IMR-90 (cell line): ENCODE results near the gene STX4. TPM values are rescaled to one million over a fixed set of nuclear protein-coding genes. Genes with fewer than 3 reads are reported as not detected.

ENCODE experiments used
- ATAC-seq: fragments of 200-7000 bp; cut with Tn5 transposase; 2 replicates; pipeline ENCODE4 v1.9.1; 2020; ENCODE audit warnings: low read depth, mild to moderate bottlenecking, moderate library complexity
- BruUV-seq: library from RNA; stranded (reverse); fragments of 400-500 nt; replicated peaks from 2 replicates; lab custom pipeline; 2021; lab: Mats Ljungman, UMichigan
- CTCF ChIA-PET: fragments of 300-600 bp; formaldehyde crosslinking; extraction: SDS; loops from one replicate; lab custom pipeline; 2021; ENCODE audit warnings: antibody characterized with exemption; lab: Yijun Ruan, JAX
- POLR2A ChIA-PET: fragments of 300-600 bp; sonication (Branson Sonifier 250); formaldehyde crosslinking; loops from one replicate; lab custom pipeline; 2022; ENCODE audit warnings: antibody characterized with exemption; ENCODE audit not compliant: unreplicated experiment; lab: Charles Lee
- DNase-seq: peaks from one replicate; pipeline ENCODE4 v3.0.0; 2013
- H2AFZ ChIP-seq: replicated peaks from 2 replicates; pipeline ENCODE3; 2013; ENCODE audit warnings: low read length, mild to moderate bottlenecking; ENCODE audit not compliant: poor library complexity
- H2AK5ac ChIP-seq: 2 replicates; pipeline ENCODE4 v1.6.1; 2013; ENCODE audit warnings: low read depth, low read length, inconsistent platforms
- H2AK9ac ChIP-seq: replicated peaks from 2 replicates; pipeline ENCODE3; 2013; ENCODE audit warnings: mild to moderate bottlenecking, low read depth, low read length, moderate library complexity; ENCODE audit not compliant: poor library complexity
- H2BK120ac ChIP-seq: 2 replicates; pipeline ENCODE4 v1.6.1; 2013; ENCODE audit warnings: low read depth, low read length, inconsistent platforms
- H2BK15ac ChIP-seq: 3 replicates; pipeline ENCODE4 v1.6.1; 2013; ENCODE audit warnings: low read depth, low read length, inconsistent platforms
- H2BK20ac ChIP-seq: 2 replicates; pipeline ENCODE4 v1.6.1; 2013; ENCODE audit warnings: low read depth, mild to moderate bottlenecking, inconsistent platforms, low read length, moderate library complexity
- H2BK5ac ChIP-seq: 2 replicates; pipeline ENCODE4 v1.6.1; 2013; ENCODE audit warnings: mild to moderate bottlenecking, low read depth, low read length, inconsistent platforms; ENCODE audit not compliant: poor library complexity, severe bottlenecking
- H3K14ac ChIP-seq: replicated peaks from 2 replicates; pipeline ENCODE4 v1.6.1; 2013; ENCODE audit warnings: low read depth, low read length, inconsistent platforms
- H3K18ac ChIP-seq: 2 replicates; pipeline ENCODE4 v1.6.1; 2013; ENCODE audit warnings: low read depth, low read length, control low read depth
- H3K23ac ChIP-seq: 2 replicates; pipeline ENCODE4 v1.6.1; 2013; ENCODE audit warnings: low read depth, low read length, inconsistent platforms
- H3K27ac ChIP-seq: 2 replicates; pipeline ENCODE4 v1.5.1; 2013; ENCODE audit warnings: mild to moderate bottlenecking, control low read depth, low read length; ENCODE audit not compliant: insufficient read depth
- H3K27me3 ChIP-seq: 2 replicates; pipeline ENCODE4 v1.6.1; 2013; ENCODE audit warnings: low read length; ENCODE audit not compliant: control insufficient read depth, insufficient read depth
- H3K36me3 ChIP-seq: 2 replicates; pipeline ENCODE4 v1.6.1; 2013; ENCODE audit warnings: low read length, mixed read lengths; ENCODE audit not compliant: control insufficient read depth, insufficient read depth
- H3K4ac ChIP-seq: 2 replicates; pipeline ENCODE4 v1.6.1; 2013; ENCODE audit warnings: low read depth, low read length, inconsistent platforms
- H3K4me1 ChIP-seq: 2 replicates; pipeline ENCODE4 v1.6.1; 2013; ENCODE audit warnings: low read length, mixed read lengths; ENCODE audit not compliant: control insufficient read depth, insufficient read depth
- H3K4me2 ChIP-seq: 2 replicates; pipeline ENCODE4 v1.6.1; 2013; ENCODE audit warnings: low read depth, mild to moderate bottlenecking, control low read depth, low read length, moderate library complexity
- H3K4me3 ChIP-seq: 2 replicates; pipeline ENCODE4 v1.5.1; 2013; ENCODE audit warnings: low read depth, mild to moderate bottlenecking, control low read depth, low read length, moderate library complexity; ENCODE audit not compliant: insufficient read depth
- H3K56ac ChIP-seq: 2 replicates; pipeline ENCODE4 v1.6.1; 2013; ENCODE audit warnings: low read length, inconsistent platforms; ENCODE audit not compliant: insufficient read depth; ENCODE audit errors: extremely low read depth
- H3K79me1 ChIP-seq, 2 experiments: 2 replicates each; pipeline ENCODE4 v1.6.1; 2013; ENCODE audit warnings: low read length in 2 of 2, inconsistent platforms in 1 of 2, low read depth in 1 of 2
- H3K9ac ChIP-seq: 2 replicates; pipeline ENCODE4 v1.6.1; 2013; ENCODE audit warnings: low read depth, low read length, control low read depth
- H3K9me1 ChIP-seq: 2 replicates; pipeline ENCODE4 v1.6.1; 2013; ENCODE audit warnings: low read length, inconsistent platforms; ENCODE audit not compliant: insufficient read depth
- H3K9me3 ChIP-seq: 2 replicates; pipeline ENCODE4 v1.6.1; 2013; ENCODE audit warnings: low read length; ENCODE audit not compliant: control insufficient read depth, insufficient read depth
- H4K20me1 ChIP-seq: 2 replicates; pipeline ENCODE4 v1.6.1; 2013; ENCODE audit warnings: low read length, inconsistent platforms; ENCODE audit not compliant: insufficient read depth
- H4K5ac ChIP-seq: 2 replicates; pipeline ENCODE4 v1.6.1; 2013; ENCODE audit warnings: mild to moderate bottlenecking, low read depth, low read length, control low read depth
- H4K8ac ChIP-seq, 2 experiments: 2 replicates each; pipeline ENCODE4 v1.6.1; 2013; ENCODE audit warnings: low read depth in 2 of 2, low read length in 2 of 2, control low read depth in 1 of 2, inconsistent platforms in 1 of 2
- H4K91ac ChIP-seq: 2 replicates; pipeline ENCODE4 v1.6.1; 2013; ENCODE audit warnings: low read depth, low read length, inconsistent platforms; ENCODE audit not compliant: insufficient read depth
- BHLHE40 ChIP-seq: fragments of 150-350 bp; IDR thresholded peaks from 2 replicates; pipeline ENCODE4 v1.6.1; 2016; ENCODE audit warnings: mild to moderate bottlenecking, low read depth, low read length
- CTCF ChIP-seq: conservative IDR thresholded peaks from 2 replicates; pipeline ENCODE4 v1.5.1; 2012; ENCODE audit warnings: mild to moderate bottlenecking, low read depth, low read length, improper control_type of control experiment
- ELK1 ChIP-seq: fragments of 150-350 bp; IDR thresholded peaks from 2 replicates; pipeline ENCODE4 v1.6.1; 2016; ENCODE audit warnings: low read depth, mild to moderate bottlenecking, low read length, moderate library complexity, borderline replicate concordance
- FOS ChIP-seq: fragments of 150-350 bp; IDR thresholded peaks from 2 replicates; pipeline ENCODE4 v1.6.1; 2016; ENCODE audit warnings: low read depth, low read length
- MAFK ChIP-seq: IDR thresholded peaks from 2 replicates; pipeline ENCODE4 v1.6.1; 2012; ENCODE audit warnings: low read depth, low read length, improper control_type of control experiment
- MAZ ChIP-seq: IDR thresholded peaks from 2 replicates; pipeline ENCODE4 v1.6.1; 2012; ENCODE audit warnings: low read depth, mild to moderate bottlenecking, low read length, improper control_type of control experiment, moderate library complexity, borderline replicate concordance
- MXI1 ChIP-seq: IDR thresholded peaks from 2 replicates; pipeline ENCODE4 v1.6.1; 2012; ENCODE audit warnings: low read depth, mild to moderate bottlenecking, low read length, moderate library complexity, borderline replicate concordance
- SMC3 ChIP-seq: fragments of 150-350 bp; IDR thresholded peaks from 2 replicates; pipeline ENCODE4 v1.6.1; 2016; ENCODE audit warnings: low read depth, mild to moderate bottlenecking, antibody characterized with exemption, low read length, moderate library complexity
- USF2 ChIP-seq: fragments of 150-350 bp; IDR thresholded peaks from 2 replicates; pipeline ENCODE4 v1.6.1; 2017; ENCODE audit warnings: mild to moderate bottlenecking, antibody characterized with exemption, low read length, low read depth
- WGBS, 2 experiments: methylation state at CpG; one replicate each; pipeline versions ENCODE4 v1.1.5 to v1.1.7; 2013; ENCODE audit warnings: missing lambda C conversion rate in 2 of 2; ENCODE audit not compliant: insufficient read length in 1 of 2; ENCODE audit errors: extremely low coverage in 2 of 2; 5-methylcytosine and 5-hydroxymethylcytosine counted together
- dilution Hi-C: fragments of 300-500 bp; cut with HindIII; formaldehyde crosslinking; loops from one replicate; pipeline ENCODE4 v1.14.3; 2018; ENCODE audit warnings: low sequenced_read_pairs; ENCODE audit not compliant: unreplicated experiment
- in situ Hi-C: fragments of 300-500 bp; cut with MboI; formaldehyde crosslinking; loops from 3 replicates; pipeline ENCODE4 v1.14.3; 2019; ENCODE audit warnings: low sequenced_read_pairs, inconsistent platforms, mixed read lengths
- intact Hi-C: fragments of 100-400 bp; cut with micrococcal nuclease; formaldehyde crosslinking; loops from 2 replicates; pipeline ENCODE4 v1.10.0; 2022
- polyA plus RNA-seq, 3 experiments: library from polyadenylated mRNA; depleted of rRNA; stranded (reverse); fragments of >200 nt; gene quantifications; 2 replicates each; pipeline ENCODE4 v1.2.3, GENCODE V29; 2012; ENCODE audit warnings: low replicate concordance in 1 of 3
- total RNA-seq: library from RNA; depleted of rRNA; stranded (reverse); fragments of >200 nt; gene quantifications from 2 replicates; pipeline ENCODE4 v1.2.3, GENCODE V29; 2012

Gene STX4
- total and polyA plus RNA-seq, 2 of the 4 experiments (the other 2 are of a cell fraction): 23.5 to 67.9 TPM

GRCh38 chr16:30992276-30992780 is 41.0 kb upstream of the STX4 start:
- no peak overlapping the region for H4K91ac ChIP-seq
- ChIA-PET CTCF (no interaction called here), POLR2A (no interaction called here)
- H2AFZ ChIP-seq: no peak overlapping the region
- H2BK15ac ChIP-seq: no peak overlapping the region
- peaks cover 2% of the 10 kb centered on the region for H3K9me1 ChIP-seq
- no peak overlapping the region for H3K27ac ChIP-seq
- H3K4ac ChIP-seq: no peak overlapping the region
- DNase-seq (no peak), ATAC-seq (no peak)
- no peak overlapping the region for H2BK120ac ChIP-seq
- TF ChIP-seq FOS: no peak
- no peak for TF ChIP-seq SMC3
- no peak for TF ChIP-seq ELK1
- no peak for TF ChIP-seq USF2
- TF ChIP-seq MAZ: no peak
- TF ChIP-seq CTCF: no peak
- no peak for TF ChIP-seq MAFK
- TF ChIP-seq BHLHE40: no peak
- no peak for TF ChIP-seq MXI1
- no TSS peak for BruUV-seq
- no peak overlapping the region for H3K23ac ChIP-seq
- no peak overlapping the region for H3K4me3 ChIP-seq
- H3K27me3 ChIP-seq: no peaks in the 10 kb centered on the region
- no peak overlapping the region for H2BK5ac ChIP-seq
- H3K36me3 ChIP-seq: peaks cover 5% of the 10 kb centered on the region; the same call in 1 of the 2 replicates
- 96% methylated on average over 10 of the region's 21 CpGs; no CpG with 5 or more reads in 1 of the 2 experiments for WGBS, 2 experiments
- H3K4me1 ChIP-seq: peaks cover 6% of the 10 kb centered on the region
- no peak overlapping the region for H4K5ac ChIP-seq
- dilution Hi-C loops: no loop called here
- intact Hi-C loops: no loop called here
- H3K18ac ChIP-seq: no peak overlapping the region
- no peaks in the 10 kb centered on the region for H4K20me1 ChIP-seq
- no peak overlapping the region for H3K56ac ChIP-seq
- no peak overlapping the region for H3K4me2 ChIP-seq
- no peak overlapping the region for H3K9ac ChIP-seq
- no peak overlapping the region for H3K14ac ChIP-seq
- 0 out of 2 replicates have a peak overlapping the region, but pooled peaks have one; percentile 15 for H2AK5ac ChIP-seq
- in situ Hi-C loops: loop anchor here (10.0 to 25.0 kb wide), 2 partner anchors 452 to 720 kb away; partner anchors contain the start of gene ZNF843
- H3K9me3 ChIP-seq: no peaks in the 10 kb centered on the region
- peaks cover 0 to 11% of the 10 kb centered on the region in 2 experiments; a peak in 1 of 4 replicates for H3K79me1 ChIP-seq
- no peak overlapping the region for H2BK20ac ChIP-seq
- no peak overlapping the region for H4K8ac ChIP-seq
- H2AK9ac ChIP-seq: peak overlapping the region; percentile 42
